ENCODE data around the gene CBX6. TPM values are rescaled to one million over a fixed set of nuclear protein-coding genes. Genes with fewer than 3 reads are reported as not detected.
A peak's percentile ranks its signal among the peaks of the same experiment; 100 is the strongest.

The CBX6 gene
- total RNA-seq, 2 donors from 2014 or later: 46.0 to 54.3 TPM

DNA sequence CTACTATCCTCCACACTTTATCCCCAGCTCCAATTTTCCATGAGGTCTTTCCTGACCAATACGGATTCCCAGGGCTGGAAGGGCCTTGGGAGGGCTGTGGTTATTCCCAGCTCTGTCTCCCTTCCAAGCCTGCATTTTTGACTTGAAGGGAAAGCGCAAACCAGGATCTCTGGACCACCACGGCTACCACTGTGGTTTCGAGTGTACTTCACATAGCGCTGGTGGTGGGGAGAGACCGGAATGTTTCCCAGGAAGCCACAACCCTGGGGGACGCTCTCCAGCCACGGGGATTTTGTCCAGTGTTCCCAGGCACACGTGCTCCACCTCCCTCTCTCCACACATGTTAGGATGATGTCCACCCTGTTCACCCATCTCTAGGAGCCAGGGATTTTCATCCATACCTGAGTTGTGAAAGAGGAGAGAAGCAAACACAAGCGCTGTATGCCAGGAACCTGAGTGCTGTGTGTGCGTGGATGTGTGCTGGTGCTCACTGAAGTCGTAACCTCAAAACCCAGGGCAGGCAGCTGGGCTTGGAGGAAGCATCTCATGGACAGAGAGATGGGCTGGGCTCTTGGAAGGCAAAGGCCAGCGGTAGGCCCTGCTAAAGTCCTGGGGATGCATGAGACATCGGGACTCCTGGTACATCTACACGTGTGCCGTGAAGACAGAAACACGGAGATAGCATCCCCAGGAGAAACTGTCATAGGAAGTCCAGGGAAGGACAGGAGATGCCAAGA is 26.8 kb downstream of the CBX6 start:
- DNase-seq: no peak
- no peak for ATAC-seq
- intact Hi-C loops (cut with DNase I): no loop called here

- ATAC-seq: peak; percentile 9 to 14
- DNase-seq: no peak
- intact Hi-C loops (cut with DNase I): loop anchor here in 1 of 2 donors (5.0 kb wide), 1 partner anchor 77 kb away; no protein-coding TSS in a partner anchor
Measured at GRCh38 chr22:38844315-38845003, 27.6 kb downstream of the CBX6 start.

DNA sequence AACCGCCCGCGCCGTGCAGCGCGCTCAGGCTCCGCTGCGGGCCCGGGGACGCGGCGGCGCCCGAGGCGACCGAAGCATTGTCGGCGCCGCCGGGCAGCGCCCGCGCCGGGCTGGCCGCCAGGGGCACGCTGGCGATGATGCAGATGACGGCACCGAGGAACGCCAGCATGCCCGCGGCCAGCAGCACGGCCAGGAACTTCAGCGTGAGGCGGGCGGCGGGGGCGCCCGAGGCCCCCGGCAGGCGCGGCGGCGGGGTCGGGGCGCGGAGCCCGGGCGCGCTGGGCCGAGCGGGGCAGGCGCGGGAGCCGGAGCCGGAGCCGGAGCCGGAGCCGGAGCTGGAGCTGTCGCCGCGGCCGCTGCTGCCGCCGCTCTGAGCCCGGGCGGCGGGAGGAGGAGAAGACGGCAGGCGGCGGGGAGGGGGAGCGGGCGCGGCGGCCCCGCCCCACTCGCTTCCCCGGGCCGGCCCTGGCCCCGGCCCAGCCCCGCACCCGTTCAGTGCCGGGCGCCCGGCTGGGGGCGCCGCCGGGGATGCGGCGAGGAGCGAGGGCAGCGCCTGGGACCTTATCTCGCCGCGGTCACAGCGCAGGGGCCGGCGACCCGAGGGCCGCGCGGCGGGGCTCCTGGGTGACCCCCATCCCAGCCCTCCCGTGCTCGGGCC is 28.2 kb downstream of the CBX6 start, which contains the start of gene NPTXR:
NPTXR (minus strand) TSS at position 372 of the 658 bp plus-strand sequence.
- peak; percentile 80 to 85 for ATAC-seq
- intact Hi-C loops (cut with DNase I): loop anchor here in 1 of 2 donors (5.0 kb wide), 1 partner anchor 76 kb away; no protein-coding TSS in a partner anchor

DNA sequence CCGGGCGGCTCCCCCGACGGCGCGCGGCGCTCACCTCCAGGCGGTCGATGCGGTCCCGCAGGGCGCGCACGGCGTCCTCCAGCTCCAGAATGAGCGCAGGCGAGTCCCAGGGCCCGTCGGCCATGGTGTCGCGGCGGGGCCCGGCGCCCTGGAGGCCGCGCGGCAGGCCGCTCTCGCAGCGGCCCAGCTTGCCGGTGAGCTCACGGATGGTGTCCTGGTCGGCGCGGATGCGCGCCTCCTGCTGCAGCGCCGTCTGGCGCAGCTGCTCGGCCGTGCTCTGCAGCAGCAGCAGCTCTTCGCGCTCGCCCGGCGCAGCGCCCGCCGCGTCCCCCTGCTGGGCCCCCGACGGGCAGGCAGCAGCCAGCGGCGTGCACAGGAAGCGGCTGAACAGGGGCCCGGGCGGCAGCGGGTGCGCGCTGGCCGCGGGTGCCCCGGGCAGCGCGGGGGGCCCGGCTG is 28.8 kb downstream of the CBX6 start:
- intact Hi-C loops (cut with DNase I): loop anchor here in 1 of 2 donors (5.0 kb wide), 1 partner anchor 76 kb away; no protein-coding TSS in a partner anchor
- peak; percentile 60 for DNase-seq
- ATAC-seq: peak; percentile 69 to 83

More for the DNA sequence above, 28.2 kb downstream of the CBX6 start, which contains the start of gene NPTXR:
- DNase-seq: peak; percentile 62

GRCh38 chr22:38842512-38843200 is 29.4 kb downstream of the CBX6 start:
- ATAC-seq (no peak), DNase-seq (no peak)
- intact Hi-C loops (cut with DNase I): loop anchor here in 1 of 2 donors (5.0 kb wide), 1 partner anchor 75 kb away; no protein-coding TSS in a partner anchor

DNA sequence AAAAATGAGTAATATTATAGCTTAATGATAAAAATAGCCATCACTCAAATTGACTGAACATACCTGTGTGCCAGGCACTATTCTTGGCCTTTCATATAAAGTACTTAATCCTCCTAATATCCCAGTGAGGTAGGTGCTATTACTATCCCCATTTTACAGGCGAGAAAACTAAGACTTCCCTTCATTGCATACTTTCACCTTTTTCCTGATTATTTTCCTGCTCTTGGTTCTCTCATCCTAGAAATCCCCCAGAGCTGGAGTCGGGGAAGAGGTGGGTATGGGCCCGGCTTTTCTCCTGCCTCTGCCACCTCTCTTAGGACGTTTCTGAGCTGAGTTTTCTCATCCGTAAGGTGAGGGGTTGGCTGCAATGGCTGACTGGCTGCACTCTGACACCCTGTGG is 30.4 kb downstream of the CBX6 start:
- intact Hi-C loops (cut with DNase I): loop anchor here in 1 of 2 donors (5.0 kb wide), 1 partner anchor 74 kb away; no protein-coding TSS in a partner anchor
- ATAC-seq (no peak), DNase-seq (no peak)

GRCh38 chr22:38841211-38841610 is 30.8 kb downstream of the CBX6 start:
- DNase-seq: no peak
- intact Hi-C loops (cut with DNase I): loop anchor here in 1 of 2 donors (5.0 kb wide), 1 partner anchor 74 kb away; no protein-coding TSS in a partner anchor
- ATAC-seq: no peak

- intact Hi-C loops (cut with DNase I): loop anchor here in 1 of 2 donors (5.0 kb wide), 1 partner anchor 73 kb away; no protein-coding TSS in a partner anchor
- DNase-seq (no peak), ATAC-seq (no peak)
Measured at GRCh38 chr22:38840129-38840528, 31.9 kb downstream of the CBX6 start.

GRCh38 chr22:38839686-38840085 is 32.3 kb downstream of the CBX6 start:
- intact Hi-C loops (cut with DNase I): loop anchor here in 1 of 2 donors (5.0 kb wide), 1 partner anchor 72 kb away; no protein-coding TSS in a partner anchor
- no peak for DNase-seq
- ATAC-seq: no peak

GRCh38 chr22:38837414-38837928 is 34.5 kb downstream of the CBX6 start:
- intact Hi-C loops (cut with DNase I): no loop called here
- ATAC-seq (no peak), DNase-seq (no peak)

DNA sequence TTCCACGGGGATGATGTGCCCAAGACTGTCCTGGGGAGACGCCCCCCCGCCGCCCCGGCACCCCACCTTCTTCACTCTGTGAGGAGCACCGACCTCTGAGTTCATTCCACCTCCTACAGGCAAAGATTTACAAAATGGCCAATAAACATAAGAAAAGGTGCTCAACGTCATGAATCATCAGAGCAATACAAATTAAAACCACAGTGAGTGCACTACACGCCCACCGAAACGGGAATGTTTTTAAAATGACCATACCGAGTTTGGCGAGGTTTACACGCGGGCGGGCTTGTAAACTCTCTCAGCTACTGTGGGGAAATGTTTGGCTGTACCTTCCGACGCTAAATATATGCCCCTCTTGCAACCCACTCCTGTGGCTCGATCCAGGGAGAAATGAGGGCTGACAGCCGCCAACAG is 36.1 kb downstream of the CBX6 start:
- intact Hi-C loops (cut with DNase I): no loop called here
- no peak for ATAC-seq
- DNase-seq: no peak

- intact Hi-C loops (cut with DNase I): no loop called here
- DNase-seq (no peak), ATAC-seq (no peak)
Measured at GRCh38 chr22:38834991-38835390, 37.0 kb downstream of the CBX6 start.

GRCh38 chr22:38834215-38834953 is 37.6 kb downstream of the CBX6 start:
- no peak for DNase-seq
- intact Hi-C loops (cut with DNase I): no loop called here
- ATAC-seq: no peak

DNA sequence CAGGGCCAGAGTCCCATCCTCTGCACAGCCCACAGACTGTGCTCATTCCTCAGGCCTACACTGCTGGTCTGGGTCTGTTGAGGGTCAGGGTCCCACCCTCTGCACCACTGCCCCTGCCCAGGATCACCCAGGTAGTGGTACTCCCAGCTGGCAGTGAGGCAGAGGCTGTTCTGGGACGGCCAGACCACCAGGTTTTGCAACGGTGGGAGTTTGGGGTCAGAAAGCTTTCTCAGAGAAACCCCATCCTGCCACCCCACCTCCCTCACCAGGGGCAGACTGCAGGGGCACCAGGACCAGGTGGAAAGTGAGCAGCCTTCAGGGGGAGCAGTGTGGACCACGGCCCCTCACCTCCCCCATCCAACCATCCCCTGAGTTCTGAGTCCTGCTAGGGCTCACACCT is 39.0 kb downstream of the CBX6 start:
- no peak for ATAC-seq
- intact Hi-C loops (cut with DNase I): no loop called here
- DNase-seq: no peak

DNA sequence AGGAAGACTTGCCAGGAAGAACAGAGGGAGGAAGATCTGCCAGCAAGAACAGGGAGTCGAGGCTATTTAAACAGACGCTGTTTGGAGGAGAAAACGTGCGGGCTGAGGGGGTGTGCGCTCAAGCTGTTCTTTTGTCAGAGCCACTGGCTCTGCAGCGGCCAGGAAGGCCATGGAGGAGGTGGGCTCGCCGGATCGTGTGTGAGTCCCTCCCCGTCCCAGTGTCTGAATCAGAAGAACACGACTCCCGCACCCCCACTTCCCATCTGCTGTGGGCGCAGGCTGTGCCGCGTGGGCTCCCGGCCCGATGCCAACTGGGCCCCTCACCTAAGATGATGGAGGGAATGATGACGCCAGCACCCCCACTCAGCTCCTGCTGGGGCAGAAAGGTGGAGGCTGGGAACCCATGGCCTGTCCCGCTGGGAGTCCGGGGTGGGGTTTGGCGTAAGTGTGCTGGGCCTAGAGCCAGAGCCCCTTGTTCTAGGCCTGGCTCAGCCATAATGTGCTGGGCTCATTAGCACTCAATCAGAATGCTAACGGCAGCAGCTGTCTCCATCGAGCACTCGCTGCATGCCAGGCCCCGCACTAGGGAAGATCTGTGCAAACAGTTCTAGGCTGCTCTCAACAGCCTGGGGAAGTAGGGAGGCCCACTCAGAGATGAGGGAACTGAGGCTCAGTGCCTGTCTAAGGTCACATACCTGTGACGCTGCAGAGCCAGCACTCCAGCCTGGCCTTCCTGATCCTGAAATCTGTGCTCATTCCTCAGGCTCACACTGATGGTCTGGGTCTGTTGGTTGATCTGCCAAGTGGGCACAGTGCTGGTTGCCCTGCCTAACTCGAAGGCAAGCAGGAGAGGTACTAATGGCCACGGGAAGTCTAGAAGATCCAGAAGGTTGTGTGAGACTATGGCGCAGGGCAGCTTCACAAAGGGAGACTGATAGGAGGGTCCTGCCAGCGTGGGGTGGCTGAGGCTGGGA is 39.7 kb downstream of the CBX6 start:
- no peak for DNase-seq
- ATAC-seq: no peak
- intact Hi-C loops (cut with DNase I): no loop called here

- intact Hi-C loops (cut with DNase I): no loop called here
- DNase-seq (no peak), ATAC-seq (no peak)
Measured at GRCh38 chr22:38831166-38831945, 40.7 kb downstream of the CBX6 start.

Data from left cardiac atrium (tissue), 4 donors.